GM21381 (cell line): ENCODE data around the gene STRA8.

Source experiments
- ATAC-seq: cut with Tn5 transposase; IDR thresholded peaks from one replicate; pipeline ENCODE4 v1.9.1; 2021; ENCODE audit warnings: mild to moderate bottlenecking, moderate library complexity; ENCODE audit not compliant: unreplicated experiment

STRA8 gene, protein sequence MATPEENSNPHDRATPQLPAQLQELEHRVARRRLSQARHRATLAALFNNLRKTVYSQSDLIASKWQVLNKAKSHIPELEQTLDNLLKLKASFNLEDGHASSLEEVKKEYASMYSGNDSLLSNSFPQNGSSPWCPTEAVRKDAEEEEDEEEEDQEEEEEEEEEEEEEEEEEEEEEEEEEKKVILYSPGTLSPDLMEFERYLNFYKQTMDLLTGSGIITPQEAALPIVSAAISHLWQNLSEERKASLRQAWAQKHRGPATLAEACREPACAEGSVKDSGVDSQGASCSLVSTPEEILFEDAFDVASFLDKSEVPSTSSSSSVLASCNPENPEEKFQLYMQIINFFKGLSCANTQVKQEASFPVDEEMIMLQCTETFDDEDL

GRCh38 chr7:135233570-135233969 lies at the start of gene STRA8:
Gene STRA8 (plus strand): TSS chr7:135233838. CDS start chr7:135240525, 6,687 bp downstream.
- ATAC-seq, result no peak

- no peak for ATAC-seq
Measured at GRCh38 chr7:135184254-135184841, 49.3 kb upstream of the STRA8 start.

GRCh38 chr7:135185471-135186260 lies 48.0 kb upstream of the STRA8 start:
- no peak for ATAC-seq

GRCh38 chr7:135186261-135186540 lies 47.4 kb upstream of the STRA8 start:
- ATAC-seq, result no peak

DNA sequence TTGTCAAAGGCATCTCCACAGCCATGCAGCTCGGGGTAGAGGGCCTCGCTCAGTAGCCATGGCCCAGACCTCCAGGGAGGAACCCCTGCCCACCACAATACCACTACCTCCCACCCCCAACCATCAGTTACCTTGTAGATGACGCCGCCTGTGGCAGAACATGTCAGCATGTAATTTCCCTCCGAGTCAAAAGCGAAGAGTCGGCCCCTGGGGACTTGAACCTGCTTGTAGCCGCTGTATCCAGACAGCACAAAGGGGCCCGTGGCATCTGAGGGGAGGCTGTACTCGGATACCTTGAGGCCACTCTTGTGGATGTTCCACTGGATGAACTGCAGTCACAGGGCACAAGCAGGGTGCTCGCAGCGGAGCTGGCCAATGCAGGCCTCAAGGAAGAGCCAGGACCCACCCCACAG lies 46.8 kb upstream of the STRA8 start:
- ATAC-seq, result no peak

DNA sequence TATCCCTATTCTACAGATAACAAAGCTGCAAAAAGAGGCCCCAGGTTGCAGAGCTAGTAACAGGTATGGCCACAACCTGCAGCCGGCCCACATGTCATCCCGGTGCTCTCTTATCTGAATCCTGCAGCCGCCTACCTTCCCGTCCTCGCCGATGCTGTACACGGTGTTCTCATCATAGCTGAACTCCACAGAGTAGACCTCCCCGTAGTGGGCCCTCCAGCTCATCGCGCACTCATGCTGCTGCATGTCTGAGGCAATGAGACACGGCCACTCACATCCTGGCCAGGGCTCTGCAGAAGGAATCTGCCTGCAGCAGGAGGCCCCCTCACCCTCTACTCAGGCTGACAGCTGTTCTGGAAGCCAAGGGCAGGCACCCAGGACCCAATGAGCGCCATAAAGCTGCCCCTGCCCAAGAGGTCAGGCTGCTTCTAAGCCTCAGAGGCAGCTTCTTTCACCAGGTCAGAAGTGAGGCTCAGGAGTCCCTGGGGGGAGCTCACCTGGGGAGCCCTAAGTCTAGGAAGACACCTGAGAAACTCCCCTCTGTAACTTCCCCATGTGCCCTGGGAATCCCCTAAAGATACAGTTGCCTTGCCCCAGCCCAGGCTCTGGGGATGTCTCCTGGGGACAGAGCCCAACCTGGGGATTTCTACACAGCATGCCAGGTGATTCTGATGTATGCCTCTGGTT lies 45.2 kb upstream of the STRA8 start:
- peak; percentile 39 for ATAC-seq

DNA sequence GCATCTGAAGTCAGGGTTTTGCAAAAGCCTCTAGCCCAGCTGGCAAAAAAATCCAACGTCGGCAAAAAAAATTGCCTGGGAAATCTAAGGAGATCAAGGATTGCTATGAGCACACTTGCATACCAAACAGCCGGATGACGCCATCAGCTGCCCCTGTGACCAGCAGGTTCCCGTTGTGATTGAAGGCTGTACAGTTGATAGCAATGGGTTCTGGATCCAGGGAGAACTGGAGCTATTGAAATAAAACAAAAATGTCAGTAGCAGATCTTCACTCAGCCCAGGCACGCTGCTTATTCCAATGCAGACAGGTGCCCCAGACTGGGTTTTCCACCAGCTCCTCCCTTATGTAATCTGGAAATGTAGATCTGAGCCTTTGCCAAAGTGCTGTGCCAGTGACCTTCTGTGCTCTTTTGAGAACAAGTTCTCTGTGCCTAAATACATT lies 44.4 kb upstream of the STRA8 start:
- ATAC-seq, result no peak

DNA sequence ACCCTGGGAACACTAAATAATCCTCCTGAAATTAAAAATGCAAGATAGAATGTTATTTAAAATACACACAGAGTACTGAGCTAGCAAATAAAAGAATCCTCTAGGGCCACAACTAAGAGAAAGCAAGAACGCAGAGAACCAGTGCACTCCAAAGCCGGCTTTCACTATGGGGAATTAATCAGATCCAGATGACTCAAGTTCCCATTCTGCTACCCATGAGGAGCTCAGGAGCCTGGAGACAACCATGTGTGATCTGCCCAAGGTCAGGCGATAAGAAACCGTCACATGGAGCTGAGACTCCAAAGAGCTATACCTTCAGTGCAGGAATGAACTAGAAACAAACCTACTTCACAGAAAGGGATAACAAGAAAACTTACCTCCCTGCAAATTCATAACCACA lies 43.7 kb upstream of the STRA8 start:
- no peak for ATAC-seq

DNA sequence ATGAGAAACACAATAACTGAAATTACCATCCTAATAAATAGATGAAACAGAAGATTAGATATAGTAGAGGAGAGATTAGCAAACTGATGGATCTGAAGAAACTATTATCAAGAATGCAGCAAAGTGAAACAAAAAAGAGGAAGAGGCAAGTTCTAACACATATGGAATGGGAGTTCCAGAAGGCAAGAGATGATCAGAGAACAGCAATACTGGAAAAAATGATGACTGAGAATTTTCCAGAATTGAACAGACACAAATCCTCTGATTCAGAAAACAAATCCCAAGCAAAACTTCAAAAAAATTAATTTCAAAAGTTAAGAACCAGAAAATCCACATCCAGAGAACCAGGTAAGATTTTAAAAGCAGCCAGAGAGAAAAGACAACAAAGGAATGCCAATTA lies 42.9 kb upstream of the STRA8 start:
- no peak for ATAC-seq

GRCh38 chr7:135192914-135193536 lies 40.6 kb upstream of the STRA8 start:
- ATAC-seq, result no peak

DNA sequence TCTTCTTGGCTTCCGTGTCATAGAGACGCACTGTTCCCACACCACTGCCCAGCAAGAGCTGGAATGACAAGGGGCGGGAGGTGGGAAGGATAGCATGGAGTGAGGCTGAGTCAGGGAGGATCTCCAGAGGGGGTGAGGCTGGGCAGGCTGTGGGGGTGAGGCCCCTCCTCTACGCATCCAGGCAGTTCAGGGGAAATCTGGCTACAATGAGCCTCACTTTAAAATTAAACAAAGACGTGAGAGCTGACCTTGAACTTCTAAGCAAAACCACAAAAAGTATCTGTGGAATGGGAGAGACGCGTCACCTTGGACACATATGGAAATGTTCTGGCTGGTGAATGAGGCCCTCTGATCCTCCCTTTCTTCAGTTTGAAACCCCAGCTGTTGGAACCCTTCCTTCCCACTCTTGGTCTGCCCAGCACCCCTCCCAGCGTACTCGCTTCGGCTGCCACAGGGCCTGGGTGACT lies 40.0 kb upstream of the STRA8 start:
- no peak for ATAC-seq

- no peak for ATAC-seq
Measured at GRCh38 chr7:135194494-135195095, 39.0 kb upstream of the STRA8 start.

DNA sequence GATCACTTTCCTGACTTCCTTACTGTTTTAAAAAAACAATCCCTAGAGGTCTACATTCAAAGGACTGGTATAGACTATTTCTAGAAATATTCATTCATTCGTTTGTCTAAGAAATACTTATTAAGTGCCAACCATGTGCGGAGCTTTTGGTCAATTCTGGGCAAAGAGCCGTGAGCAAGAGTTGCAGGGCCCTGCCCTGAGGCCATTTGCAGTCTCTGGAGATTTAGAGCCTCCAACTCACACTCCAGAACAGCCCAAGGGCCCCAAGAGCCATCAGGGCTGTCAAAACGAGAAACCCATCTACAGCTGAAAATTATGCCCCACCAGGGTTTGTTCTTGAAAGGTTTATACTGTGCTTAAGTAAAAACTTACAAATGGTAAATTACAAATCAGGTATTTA lies 38.5 kb upstream of the STRA8 start:
- no peak for ATAC-seq

- no peak for ATAC-seq
Measured at GRCh38 chr7:135195968-135196629, 37.5 kb upstream of the STRA8 start.

DNA sequence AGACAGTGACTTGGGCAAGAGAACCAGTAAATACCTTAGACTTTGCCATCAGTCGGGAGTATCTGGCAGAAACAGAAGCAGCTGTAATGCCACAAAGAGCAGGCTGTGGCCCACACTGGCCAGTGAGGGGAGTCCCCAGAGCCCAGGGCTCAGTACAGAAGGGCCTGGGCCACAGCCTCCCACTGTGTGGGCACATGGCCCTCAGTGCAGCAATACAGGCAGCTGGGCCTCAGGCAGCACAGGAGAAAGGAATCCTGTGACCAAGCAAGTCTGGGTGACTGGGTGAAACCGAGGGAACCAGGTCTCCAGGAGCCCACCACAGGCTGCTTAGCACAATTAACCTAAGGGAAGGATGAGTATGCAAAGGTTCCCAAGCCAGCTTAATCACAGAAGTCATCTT lies 36.3 kb upstream of the STRA8 start:
- ATAC-seq, result no peak

- ATAC-seq, result no peak
Measured at GRCh38 chr7:135197906-135198655, 35.6 kb upstream of the STRA8 start.

GRCh38 chr7:135199439-135199838 lies 34.2 kb upstream of the STRA8 start:
- no peak for ATAC-seq

- ATAC-seq, result no peak
Measured at GRCh38 chr7:135200821-135201331, 32.8 kb upstream of the STRA8 start.

- no peak for ATAC-seq
Measured at GRCh38 chr7:135201350-135201749, 32.3 kb upstream of the STRA8 start.
